Measurements from ENCODE around the gene COPG2.

The COPG2 gene

DNA sequence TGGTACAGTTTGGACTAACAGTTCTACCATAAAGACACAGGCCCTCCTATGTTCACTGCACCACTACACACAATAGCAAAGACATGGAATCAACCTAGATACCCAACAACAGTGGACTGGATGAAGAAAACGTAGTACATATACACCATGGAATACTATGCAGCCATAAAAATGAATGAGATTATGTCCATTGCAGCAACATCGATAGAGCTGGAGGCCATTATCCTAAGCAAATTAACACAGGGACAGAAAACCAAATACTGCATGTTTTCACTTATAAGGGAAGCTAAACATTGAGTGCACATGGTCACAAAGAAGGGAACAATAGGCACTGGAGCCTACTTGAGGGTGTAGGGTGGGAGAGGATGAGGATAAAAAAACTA, 101.7 kb downstream of the COPG2 start:
- no peaks in the 10 kb centered on the region for H3K27me3 Mint-ChIP-seq (ENCODE audit: low read depth, poor library complexity)
- TF ChIP-seq CTCF (IDR thresholded peaks at IDR 0.05), result no peak
- no peak for DNase-seq
- no peak overlapping the region for H3K4me3 Mint-ChIP-seq
- H3K27ac Mint-ChIP-seq, result no peak overlapping the region
- H3K9me3 Mint-ChIP-seq, result peaks cover 74% of the 10 kb centered on the region
- H3K4me1 Mint-ChIP-seq, result no peaks in the 10 kb centered on the region
- peaks cover 81% of the 10 kb centered on the region for H3K36me3 Mint-ChIP-seq (ENCODE audit: low read depth)

DNA sequence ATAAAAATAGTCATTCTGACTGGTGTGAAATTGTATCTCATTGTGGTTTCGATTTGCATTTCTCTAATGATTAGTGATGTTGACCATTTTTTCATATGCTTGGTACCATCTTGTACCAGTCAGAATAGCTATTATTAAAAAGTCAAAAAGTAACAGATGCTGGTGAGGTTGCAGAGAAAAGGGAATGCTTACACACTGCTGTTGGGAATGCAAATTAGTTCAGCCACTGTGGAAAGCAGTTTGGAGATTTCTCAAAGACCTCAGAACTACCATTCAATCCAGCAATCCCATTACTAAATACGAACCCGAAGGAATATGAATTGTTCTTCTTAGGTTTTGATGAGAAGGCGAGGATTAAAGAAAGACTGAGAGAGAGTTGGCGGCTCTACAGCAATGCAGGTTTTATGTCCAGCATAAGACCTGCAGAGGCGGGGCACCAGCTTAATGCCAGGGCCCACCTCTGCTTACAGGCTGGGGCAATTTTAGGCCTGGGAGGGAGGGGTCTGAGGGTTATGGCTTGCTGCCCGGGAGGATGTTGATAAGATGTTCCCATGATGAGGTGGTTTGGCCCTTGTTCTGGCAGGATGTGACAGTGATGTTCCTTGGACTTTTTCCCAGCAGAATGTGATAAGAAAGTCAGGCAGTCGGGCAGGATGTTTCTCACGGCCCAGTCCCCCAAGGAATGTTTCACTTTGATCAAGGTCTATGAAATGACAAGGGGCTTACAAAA, 102.2 kb downstream of the COPG2 start:
- H3K4me3 Mint-ChIP-seq, result no peak overlapping the region
- peaks cover 82% of the 10 kb centered on the region for H3K36me3 Mint-ChIP-seq (ENCODE audit: low read depth)
- H3K4me1 Mint-ChIP-seq, result no peaks in the 10 kb centered on the region
- peaks cover 69% of the 10 kb centered on the region for H3K9me3 Mint-ChIP-seq
- no peak for TF ChIP-seq CTCF (IDR thresholded peaks at IDR 0.05)
- no peaks in the 10 kb centered on the region for H3K27me3 Mint-ChIP-seq (ENCODE audit: low read depth, poor library complexity)
- no peak for DNase-seq
- no peak overlapping the region for H3K27ac Mint-ChIP-seq

DNA sequence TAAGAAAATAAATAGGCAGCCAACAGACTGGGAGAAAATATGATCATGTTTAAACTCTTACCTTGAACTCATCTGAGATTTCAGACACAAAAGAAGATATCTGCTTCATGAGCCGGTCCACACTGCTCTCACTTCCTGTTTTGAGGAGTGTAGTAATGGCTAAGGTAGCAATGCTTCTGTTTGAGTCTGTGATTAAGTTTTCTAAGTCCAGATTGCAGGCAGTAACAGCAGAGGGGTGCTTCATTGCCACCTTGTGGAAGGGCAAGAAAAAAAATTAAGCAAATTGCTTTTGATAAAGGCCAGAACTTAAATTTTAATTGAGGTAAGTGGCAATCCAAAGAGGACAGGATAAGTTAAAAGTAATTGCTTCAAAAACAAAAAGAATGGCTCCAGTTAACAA, 107.6 kb downstream of the COPG2 start:
- no peak for DNase-seq
- Mint-ChIP-seq H3K4me3 (no peak overlapping the region), H3K4me1 (no peaks in the 10 kb centered on the region), H3K27ac (no peak overlapping the region), H3K9me3 (peaks cover 26% of the 10 kb centered on the region), H3K27me3 (ENCODE audit: low read depth, poor library complexity) (no peaks in the 10 kb centered on the region), H3K36me3 (ENCODE audit: low read depth) (peaks cover 79% of the 10 kb centered on the region)
- TF ChIP-seq CTCF (IDR thresholded peaks at IDR 0.05), result no peak

GRCh38 chr7:130559184-130559583, 109.4 kb downstream of the COPG2 start:
- peak overlapping the region; percentile 66 for H3K27ac Mint-ChIP-seq
- TF ChIP-seq CTCF (IDR thresholded peaks at IDR 0.05), result no peak
- no peaks in the 10 kb centered on the region for H3K27me3 Mint-ChIP-seq (ENCODE audit: low read depth, poor library complexity)
- no peaks in the 10 kb centered on the region for H3K4me1 Mint-ChIP-seq
- peaks cover 11% of the 10 kb centered on the region for H3K9me3 Mint-ChIP-seq
- no peak overlapping the region for H3K4me3 Mint-ChIP-seq
- DNase-seq, result no peak
- peaks cover 78% of the 10 kb centered on the region for H3K36me3 Mint-ChIP-seq (ENCODE audit: low read depth)

- no peaks in the 10 kb centered on the region for H3K27me3 Mint-ChIP-seq (ENCODE audit: low read depth, poor library complexity)
- no peaks in the 10 kb centered on the region for H3K4me1 Mint-ChIP-seq
- TF ChIP-seq CTCF (IDR thresholded peaks at IDR 0.05), result no peak
- no peak for DNase-seq
- peaks cover 11% of the 10 kb centered on the region for H3K9me3 Mint-ChIP-seq
- peaks cover 76% of the 10 kb centered on the region for H3K36me3 Mint-ChIP-seq (ENCODE audit: low read depth)
- H3K4me3 Mint-ChIP-seq, result no peak overlapping the region
- no peak overlapping the region for H3K27ac Mint-ChIP-seq
Measured at GRCh38 chr7:130554481-130554880, 114.1 kb downstream of the COPG2 start.

- Mint-ChIP-seq H3K27ac (peak overlapping the region; percentile 16), H3K4me3 (no peak overlapping the region), H3K4me1 (no peaks in the 10 kb centered on the region), H3K36me3 (ENCODE audit: low read depth) (peaks cover 74% of the 10 kb centered on the region), H3K27me3 (ENCODE audit: low read depth, poor library complexity) (no peaks in the 10 kb centered on the region), H3K9me3 (peaks cover 10% of the 10 kb centered on the region)
- TF ChIP-seq CTCF (IDR thresholded peaks at IDR 0.05), result no peak
- no peak for DNase-seq
Measured at GRCh38 chr7:130553398-130554029, 115.0 kb downstream of the COPG2 start.

Measured in nephron progenitor cell (in vitro differentiated cells).